AG20443 (cell line): ENCODE results near the gene CD300E.
A peak's percentile ranks its signal among the peaks of the same experiment; 100 is the strongest.

ENCODE experiments used
- DNase-seq: peaks from one replicate; pipeline ENCODE4 v3.0.0; 2012; ENCODE audit warnings: low spot score, mixed read lengths

Gene CD300E

GRCh38 chr17:74566132-74566753 lies 57.3 kb downstream of the CD300E start:
- peak; percentile 44 for DNase-seq

- DNase-seq = no peak
Measured at GRCh38 chr17:74565126-74565525, 58.4 kb downstream of the CD300E start.

- DNase-seq = no peak
Measured at GRCh38 chr17:74563358-74563757, 60.2 kb downstream of the CD300E start.

- DNase-seq = no peak
Measured at GRCh38 chr17:74561586-74561985, 62.0 kb downstream of the CD300E start.
